Endothelial cell of umbilical vein (primary cell): ENCODE results near the gene NLGN1. TPM values are rescaled to one million over a fixed set of nuclear protein-coding genes. Genes with fewer than 3 reads are reported as not detected.
A peak's percentile ranks its signal among the peaks of the same experiment; 100 is the strongest.

ENCODE experiments used
- BruUV-seq: library from RNA; stranded (reverse); fragments of 400-500 nt; replicated peaks from 2 replicates; lab custom pipeline; 2021; lab: Mats Ljungman, UMichigan
- CTCF ChIA-PET: fragments of 300-600, 350-600 bp; sonication (Branson Sonifier 250); formaldehyde crosslinking; loops from one replicate; lab custom pipeline; 2021; ENCODE audit warnings: antibody characterized with exemption, inconsistent platforms; lab: Charles Lee
- POLR2A ChIA-PET: fragments of 300-600, 350-600 bp; sonication (Branson Sonifier 250); formaldehyde crosslinking; loops from one replicate; lab custom pipeline; 2021; ENCODE audit warnings: antibody characterized with exemption, inconsistent platforms; lab: Charles Lee
- DNase-seq: peaks from one replicate; pipeline ENCODE4 v3.0.0-alpha.2; 2011; ENCODE audit warnings: low read depth, low spot score
- FAIRE-seq: peaks from 2 replicates; lab custom pipeline; 2011; peaks lifted over from hg19 to GRCh38; lab: Jason Lieb, UNC
- H2AFZ ChIP-seq: 2 replicates; pipeline ENCODE4 v1.6.0; 2012; ENCODE audit warnings: low read depth, low read length, control low read depth, inconsistent platforms
- H3K27ac ChIP-seq: 2 replicates; pipeline ENCODE4 v1.5.1; 2011; ENCODE audit warnings: low read depth, mild to moderate bottlenecking, control low read depth, low read length, moderate library complexity; ENCODE audit not compliant: insufficient read depth
- H3K27me3 ChIP-seq, 2 experiments: 2 replicates each; pipeline versions ENCODE4 v1.6.0 to v1.6.1; 2011; ENCODE audit warnings: low read length in 2 of 2, mixed read lengths in 1 of 2; ENCODE audit not compliant: control insufficient read depth in 2 of 2, insufficient read depth in 2 of 2
- H3K36me3 ChIP-seq, 2 experiments: 2 replicates in 1 of 2; 3 replicates in 1 of 2; pipeline ENCODE4 v1.5.1; 2011; ENCODE audit warnings: low read length in 2 of 2, mild to moderate bottlenecking in 1 of 2, moderate library complexity in 1 of 2; ENCODE audit not compliant: control insufficient read depth in 2 of 2, insufficient read depth in 2 of 2; ENCODE audit errors: extremely low read depth in 1 of 2
- H3K4me1 ChIP-seq: 3 replicates; pipeline ENCODE4 v1.5.1; 2011; ENCODE audit warnings: mild to moderate bottlenecking, low read length; ENCODE audit not compliant: control insufficient read depth, insufficient read depth; ENCODE audit errors: extremely low read depth
- H3K4me2 ChIP-seq: 2 replicates; pipeline ENCODE4 v1.6.1; 2011; ENCODE audit warnings: low read length, control low read depth, mixed read lengths; ENCODE audit not compliant: insufficient read depth
- H3K4me3 ChIP-seq, 3 experiments: fragments of 200-600 bp in 1 of 3; sonication (generic), shearing (Covaris generic) in 1 of 3; replicated peaks in 1 of 3; 2 replicates each; pipeline ENCODE4 v1.5.1; 2011 to 2016; ENCODE audit warnings: control low read depth in 3 of 3, low read length in 3 of 3, mild to moderate bottlenecking in 2 of 3, inconsistent platforms in 1 of 3, low read depth in 1 of 3, moderate library complexity in 1 of 3; ENCODE audit not compliant: insufficient read depth in 1 of 3
- H3K79me2 ChIP-seq: 2 replicates; pipeline ENCODE4 v1.6.0; 2012; ENCODE audit warnings: low read length, inconsistent platforms; ENCODE audit not compliant: control insufficient read depth, insufficient read depth
- H3K9ac ChIP-seq: replicated peaks from 2 replicates; pipeline ENCODE3; 2011; ENCODE audit warnings: low read length, control low read depth; ENCODE audit not compliant: insufficient read depth; ENCODE audit errors: extremely low read depth
- H3K9me1 ChIP-seq: replicated peaks from 3 replicates; pipeline ENCODE4 v1.6.0; 2011; ENCODE audit warnings: mild to moderate bottlenecking, low read length; ENCODE audit not compliant: control insufficient read depth, insufficient read depth; ENCODE audit errors: extremely low read depth
- H3K9me3 ChIP-seq: replicated peaks from 2 replicates; pipeline ENCODE4 v1.5.1; 2012; ENCODE audit warnings: low read length, inconsistent platforms; ENCODE audit not compliant: control insufficient read depth, insufficient read depth
- H4K20me1 ChIP-seq: replicated peaks from 2 replicates; pipeline ENCODE3; 2011; ENCODE audit warnings: mild to moderate bottlenecking, low read length; ENCODE audit not compliant: control insufficient read depth, insufficient read depth; ENCODE audit errors: extremely low read depth
- EZH2 ChIP-seq: IDR thresholded peaks from 2 replicates; pipeline ENCODE4 v1.6.1; 2012; ENCODE audit warnings: borderline replicate concordance, low read depth, mild to moderate bottlenecking, moderate library complexity, low read length, inconsistent platforms; ENCODE audit not compliant: severe bottlenecking
- FOS ChIP-seq: IDR thresholded peaks from 2 replicates; pipeline ENCODE4 v1.6.1; 2011; ENCODE audit warnings: mild to moderate bottlenecking, low read length, moderate library complexity, borderline replicate concordance; ENCODE audit not compliant: insufficient read depth
- GATA2 ChIP-seq: IDR thresholded peaks from 2 replicates; pipeline ENCODE4 v1.7.0; 2011; ENCODE audit warnings: low read depth, mild to moderate bottlenecking, moderate library complexity, mixed read lengths, low read length; ENCODE audit not compliant: insufficient read length, insufficient read depth
- MAX ChIP-seq: IDR thresholded peaks from 2 replicates; pipeline ENCODE4 v1.6.1; 2011; ENCODE audit not compliant: insufficient read depth, insufficient read length
- POLR2A ChIP-seq: IDR thresholded peaks from 2 replicates; pipeline ENCODE4 v1.6.1; 2012; ENCODE audit warnings: low read depth, mild to moderate bottlenecking, control low read depth, low read length
- POLR2AphosphoS5 ChIP-seq: IDR thresholded peaks from 2 replicates; pipeline ENCODE4 v1.6.1; 2012; ENCODE audit warnings: low read depth, mild to moderate bottlenecking, control low read depth, low read length, moderate library complexity; ENCODE audit not compliant: insufficient read depth
- dilution Hi-C: fragments of 300-500 bp; cut with MboI; formaldehyde crosslinking; loops from one replicate; pipeline ENCODE4 v1.15.0; 2019; ENCODE audit warnings: low sequenced_read_pairs; ENCODE audit not compliant: extremely low pct_ligation_motif_present
- intact Hi-C: fragments of 100-400 bp; cut with micrococcal nuclease; formaldehyde crosslinking; loops from one replicate; pipeline ENCODE4 v1.10.0; 2022
- polyA plus RNA-seq, 4 experiments: library from polyadenylated mRNA; depleted of rRNA in 3 of 4; stranded (reverse) in 3 of 4; unstranded in 1 of 4; fragments of >200 nt; gene quantifications; 2 replicates each; pipeline versions ENCODE4 v1.2.1 to v1.2.3, GENCODE V29; 2011 to 2012; ENCODE audit warnings: missing spikeins in 1 of 4
- total RNA-seq: library from RNA; stranded (reverse); gene quantifications from 2 replicates; pipeline ENCODE4 v1.2.3, GENCODE V29; 2021

Gene NLGN1
- total and polyA plus RNA-seq, 2 donors (not counting 3 experiments of a cell fraction or from before 2014, with no cell fraction given): 7.9 to 16.3 TPM

GRCh38 chr3:174153871-174154270 is 756.3 kb downstream of the NLGN1 start:
- POLR2A ChIA-PET: no interaction called here
- Histone ChIP-seq H3K79me2 (no peaks in the 10 kb centered on the region), H2AFZ (no peak overlapping the region), H3K9me1 (no peaks in the 10 kb centered on the region), H3K27me3 (no peaks in the 10 kb centered on the region), H3K36me3 (no peaks in the 10 kb centered on the region), H3K4me3 (no peak overlapping the region), H3K27ac (peak overlapping the region; percentile 27), H3K4me2 (no peak overlapping the region), H3K9me3 (no peaks in the 10 kb centered on the region), H3K9ac (no peak overlapping the region), H4K20me1 (no peaks in the 10 kb centered on the region), H3K4me1 (peaks cover 14% of the 10 kb centered on the region)
- DNase-seq: peak; percentile 36
- TF ChIP-seq MAX: no peak
- TF ChIP-seq FOS: peak; percentile 18
- TF ChIP-seq EZH2: no peak
- TF ChIP-seq POLR2AphosphoS5: no peak
- FAIRE-seq: no peak
- intact Hi-C loops (no loop called here), dilution Hi-C loops (no loop called here)
- CTCF ChIA-PET: no interaction called here
- no TSS peak for BruUV-seq

GRCh38 chr3:174156200-174156599 is 758.7 kb downstream of the NLGN1 start:
- no peaks in the 10 kb centered on the region for H3K9me1 ChIP-seq
- peak; percentile 65 for FAIRE-seq
- H3K4me1 ChIP-seq: peaks cover 14% of the 10 kb centered on the region
- POLR2A ChIA-PET: no interaction called here
- TF ChIP-seq POLR2AphosphoS5 (no peak), GATA2 (no peak), POLR2A (no peak)
- H2AFZ ChIP-seq: peak overlapping the region; percentile 73
- dilution Hi-C loops (no loop called here), intact Hi-C loops (no loop called here)
- no peaks in the 10 kb centered on the region for H3K36me3 ChIP-seq
- CTCF ChIA-PET: interaction anchor here (1.3 kb wide), 1 partner anchor 32 kb away, joined by 3 read pairs; no protein-coding TSS in a partner anchor
- H3K9ac ChIP-seq: peak overlapping the region; percentile 74
- H3K27ac ChIP-seq: peak overlapping the region; percentile 57
- H3K27me3 ChIP-seq: no peaks in the 10 kb centered on the region
- peak; percentile 84 for DNase-seq
- peak overlapping the region; percentile 21 to 74 (median 58) for H3K4me3 ChIP-seq
- no peaks in the 10 kb centered on the region for H3K79me2 ChIP-seq
- no peaks in the 10 kb centered on the region for H4K20me1 ChIP-seq
- H3K9me3 ChIP-seq: no peaks in the 10 kb centered on the region
- peak overlapping the region; percentile 96 for H3K4me2 ChIP-seq
- no TSS peak for BruUV-seq
